HG03025 (cell line): ENCODE data around the gene NID2.

ENCODE experiments used
- ATAC-seq: cut with Tn5 transposase; IDR thresholded peaks from one replicate; pipeline ENCODE4 v1.9.1; 2021; ENCODE audit warnings: mild to moderate bottlenecking, moderate library complexity; ENCODE audit not compliant: unreplicated experiment, low FRiP score

The NID2 gene, protein sequence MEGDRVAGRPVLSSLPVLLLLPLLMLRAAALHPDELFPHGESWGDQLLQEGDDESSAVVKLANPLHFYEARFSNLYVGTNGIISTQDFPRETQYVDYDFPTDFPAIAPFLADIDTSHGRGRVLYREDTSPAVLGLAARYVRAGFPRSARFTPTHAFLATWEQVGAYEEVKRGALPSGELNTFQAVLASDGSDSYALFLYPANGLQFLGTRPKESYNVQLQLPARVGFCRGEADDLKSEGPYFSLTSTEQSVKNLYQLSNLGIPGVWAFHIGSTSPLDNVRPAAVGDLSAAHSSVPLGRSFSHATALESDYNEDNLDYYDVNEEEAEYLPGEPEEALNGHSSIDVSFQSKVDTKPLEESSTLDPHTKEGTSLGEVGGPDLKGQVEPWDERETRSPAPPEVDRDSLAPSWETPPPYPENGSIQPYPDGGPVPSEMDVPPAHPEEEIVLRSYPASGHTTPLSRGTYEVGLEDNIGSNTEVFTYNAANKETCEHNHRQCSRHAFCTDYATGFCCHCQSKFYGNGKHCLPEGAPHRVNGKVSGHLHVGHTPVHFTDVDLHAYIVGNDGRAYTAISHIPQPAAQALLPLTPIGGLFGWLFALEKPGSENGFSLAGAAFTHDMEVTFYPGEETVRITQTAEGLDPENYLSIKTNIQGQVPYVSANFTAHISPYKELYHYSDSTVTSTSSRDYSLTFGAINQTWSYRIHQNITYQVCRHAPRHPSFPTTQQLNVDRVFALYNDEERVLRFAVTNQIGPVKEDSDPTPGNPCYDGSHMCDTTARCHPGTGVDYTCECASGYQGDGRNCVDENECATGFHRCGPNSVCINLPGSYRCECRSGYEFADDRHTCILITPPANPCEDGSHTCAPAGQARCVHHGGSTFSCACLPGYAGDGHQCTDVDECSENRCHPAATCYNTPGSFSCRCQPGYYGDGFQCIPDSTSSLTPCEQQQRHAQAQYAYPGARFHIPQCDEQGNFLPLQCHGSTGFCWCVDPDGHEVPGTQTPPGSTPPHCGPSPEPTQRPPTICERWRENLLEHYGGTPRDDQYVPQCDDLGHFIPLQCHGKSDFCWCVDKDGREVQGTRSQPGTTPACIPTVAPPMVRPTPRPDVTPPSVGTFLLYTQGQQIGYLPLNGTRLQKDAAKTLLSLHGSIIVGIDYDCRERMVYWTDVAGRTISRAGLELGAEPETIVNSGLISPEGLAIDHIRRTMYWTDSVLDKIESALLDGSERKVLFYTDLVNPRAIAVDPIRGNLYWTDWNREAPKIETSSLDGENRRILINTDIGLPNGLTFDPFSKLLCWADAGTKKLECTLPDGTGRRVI (N-terminal part only)

DNA sequence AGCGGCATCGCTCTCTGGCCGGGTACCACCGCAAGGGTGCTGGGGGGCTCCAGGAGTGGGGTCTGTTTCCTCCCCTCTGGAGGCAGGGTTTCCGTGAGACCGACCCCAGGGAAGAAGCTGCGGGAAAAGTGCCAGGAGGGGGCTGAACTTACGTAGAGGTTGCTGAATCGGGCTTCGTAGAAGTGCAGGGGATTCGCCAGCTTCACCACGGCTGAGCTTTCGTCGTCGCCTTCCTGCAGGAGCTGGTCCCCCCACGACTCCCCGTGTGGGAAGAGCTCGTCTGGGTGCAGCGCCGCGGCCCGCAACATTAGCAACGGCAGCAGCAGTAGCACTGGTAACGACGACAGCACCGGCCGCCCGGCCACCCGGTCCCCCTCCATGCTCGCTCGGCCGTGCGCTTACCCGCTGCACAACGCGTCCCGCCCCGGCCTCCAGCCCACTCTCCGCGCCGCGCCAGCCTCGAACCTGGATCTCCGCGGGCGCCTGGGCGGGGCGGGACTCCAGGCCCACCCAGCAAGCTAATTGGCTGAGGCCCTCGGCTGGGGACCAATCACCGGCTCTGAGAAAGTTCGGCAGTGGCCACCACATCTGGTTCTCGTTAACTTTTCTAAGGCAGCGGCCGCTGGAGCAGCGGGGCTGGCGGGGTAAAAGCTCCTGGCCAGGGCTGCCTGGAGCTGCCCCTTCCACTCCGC, at the start of gene NID2:
Gene NID2, minus strand, starts transcription at position 445 of the 692 bp plus-strand sequence. Its CDS starts 65 bp downstream, at position 380.
- ATAC-seq: no peak

DNA sequence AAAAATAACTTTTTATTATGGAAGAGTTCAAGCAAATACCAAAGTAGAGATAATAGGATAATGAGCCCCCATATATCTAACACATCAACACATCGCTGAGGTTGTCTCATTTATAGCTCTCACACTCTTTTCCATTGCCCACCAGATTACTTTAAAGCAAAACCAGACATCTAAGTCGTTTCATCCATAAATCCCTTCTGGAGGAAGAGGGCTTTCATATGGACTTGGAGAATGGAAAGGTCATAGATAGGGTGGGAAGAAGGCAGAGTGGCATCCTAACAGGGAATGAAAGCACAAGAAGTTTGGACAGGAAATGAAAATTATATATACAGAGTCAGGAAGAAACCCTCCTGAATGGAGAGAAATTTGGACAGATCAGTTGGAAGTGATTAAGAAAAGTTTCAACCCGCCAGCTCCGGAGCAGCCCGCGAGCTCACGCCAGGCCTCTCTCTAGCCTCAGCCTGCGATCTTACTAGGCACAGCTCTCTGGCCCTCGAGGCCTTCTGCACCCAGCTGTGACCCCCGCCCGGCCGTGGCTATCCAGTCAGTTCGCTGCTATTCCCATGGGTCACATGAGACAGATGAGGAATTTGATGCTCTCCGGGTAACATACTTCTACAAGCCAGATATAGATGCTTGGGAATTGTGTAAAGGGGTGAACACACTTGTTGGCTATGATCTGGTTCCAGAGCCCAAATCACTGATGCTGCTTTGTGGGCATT, 48.4 kb upstream of the NID2 start:
- no peak for ATAC-seq

DNA sequence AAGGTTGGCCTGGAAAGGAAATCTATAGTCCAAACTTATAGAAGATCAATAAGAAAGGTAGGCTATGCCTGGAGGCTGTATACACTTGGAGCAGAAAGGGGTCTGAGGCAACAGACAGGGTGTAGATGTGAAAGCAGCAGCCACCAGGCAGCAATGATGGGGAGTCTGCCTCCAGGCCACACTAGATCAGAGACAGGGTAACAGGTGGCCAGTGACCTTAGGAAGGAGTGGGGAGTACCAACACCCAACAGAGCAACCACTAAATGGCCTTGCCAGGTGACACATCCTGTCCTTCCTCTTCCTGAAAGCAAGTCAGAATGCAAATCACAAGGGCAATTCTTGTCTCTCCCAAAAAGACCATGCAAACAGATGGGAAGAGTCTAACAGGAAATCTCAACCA, 46.4 kb upstream of the NID2 start:
- no peak for ATAC-seq

DNA sequence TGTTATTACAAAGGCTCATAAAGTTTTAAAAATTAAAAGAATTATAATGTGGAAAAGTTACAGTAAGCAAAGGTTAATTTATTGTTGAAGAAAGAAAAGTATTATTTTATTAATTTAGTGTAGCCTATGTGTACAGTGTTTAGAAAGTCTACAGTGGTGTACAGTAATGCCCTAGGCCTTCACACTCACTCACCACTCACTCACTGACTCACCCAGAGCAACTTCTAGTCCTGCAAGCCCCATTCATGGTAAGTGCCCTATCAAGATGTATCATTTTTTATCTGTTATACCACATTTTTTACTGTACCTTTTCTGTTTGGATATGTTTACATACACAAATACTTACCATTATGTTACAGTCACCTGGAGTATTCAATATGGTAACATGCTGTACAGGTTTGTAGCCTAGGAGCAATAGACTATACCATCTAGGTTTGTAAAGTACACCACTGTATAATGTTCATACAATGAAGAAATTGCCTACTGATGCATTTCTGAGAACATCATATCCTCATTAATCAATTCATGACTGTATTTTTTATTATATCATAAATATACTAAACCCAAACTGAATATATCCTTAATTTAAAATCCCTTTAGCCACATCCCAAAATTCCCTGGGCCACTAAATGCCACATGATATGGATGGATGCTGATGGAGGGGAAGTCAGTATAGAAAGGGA, 43.6 kb upstream of the NID2 start:
- ATAC-seq: no peak

DNA sequence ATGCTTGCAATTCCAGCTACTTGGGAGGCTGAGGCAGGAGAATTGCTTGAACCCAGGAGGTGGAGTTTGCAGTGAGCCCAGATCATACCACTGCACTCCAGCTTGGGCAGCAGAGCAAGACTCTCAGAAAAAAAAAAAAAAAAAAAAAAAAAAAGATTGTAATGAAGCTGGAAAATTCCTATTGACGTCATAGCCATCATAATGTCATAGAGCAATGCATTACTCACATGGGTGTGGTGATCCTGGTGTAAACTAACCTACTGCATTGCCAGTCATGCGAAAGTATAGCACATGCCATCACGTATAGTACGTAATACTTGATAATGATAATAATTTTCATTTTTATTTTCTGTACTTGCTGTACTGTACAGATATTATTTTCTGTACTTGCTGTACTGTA, 42.7 kb upstream of the NID2 start:
- no peak for ATAC-seq

DNA sequence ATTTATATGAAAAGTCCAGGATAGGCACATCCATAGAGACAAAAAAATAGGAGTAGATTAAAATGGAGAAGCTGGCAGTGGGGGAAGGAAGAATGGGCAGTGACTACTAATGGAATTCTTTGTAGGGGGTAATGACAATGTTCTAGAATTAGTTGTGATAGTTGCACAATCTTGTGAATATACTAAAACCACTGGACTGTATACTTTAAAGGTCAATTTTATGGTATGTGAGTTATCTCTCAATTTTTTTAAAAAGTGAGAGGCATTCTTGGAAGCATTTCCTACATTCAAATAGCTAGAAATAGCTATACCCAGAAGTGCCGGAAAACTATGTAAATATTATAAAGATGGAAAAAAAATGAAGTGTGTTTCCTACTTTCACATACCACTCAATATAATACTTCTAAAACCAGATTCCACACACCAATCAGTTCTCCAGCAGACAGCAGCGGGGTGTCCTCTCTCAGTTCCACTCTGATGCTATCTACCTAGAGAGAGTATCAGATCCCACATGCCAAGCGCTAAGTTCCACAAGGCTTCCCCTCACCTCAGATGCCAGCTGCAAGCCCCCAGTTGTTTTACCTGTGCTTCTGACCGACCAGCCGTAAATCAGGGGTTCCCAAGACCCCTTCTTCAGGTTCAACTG, 41.7 kb upstream of the NID2 start:
- no peak for ATAC-seq

DNA sequence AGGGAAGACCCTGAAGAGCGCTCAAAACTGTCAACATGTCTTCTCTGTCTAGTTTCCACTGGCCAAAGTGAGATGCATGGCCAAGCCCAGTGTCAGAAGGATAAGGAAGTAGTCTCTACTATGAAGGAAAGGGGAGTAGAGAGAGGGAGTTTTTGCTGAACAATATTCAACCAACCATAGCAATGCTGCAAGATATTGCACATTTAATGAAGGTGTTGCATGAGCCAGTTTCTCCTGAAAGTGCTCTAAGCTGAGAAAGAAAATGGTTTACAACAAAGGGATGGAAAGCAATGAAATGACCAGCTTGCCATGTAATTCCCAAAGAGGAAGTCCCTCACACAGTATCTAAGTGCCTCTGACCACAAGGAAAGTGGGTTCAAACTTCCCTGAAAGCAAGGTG, 40.0 kb upstream of the NID2 start:
- no peak for ATAC-seq

DNA sequence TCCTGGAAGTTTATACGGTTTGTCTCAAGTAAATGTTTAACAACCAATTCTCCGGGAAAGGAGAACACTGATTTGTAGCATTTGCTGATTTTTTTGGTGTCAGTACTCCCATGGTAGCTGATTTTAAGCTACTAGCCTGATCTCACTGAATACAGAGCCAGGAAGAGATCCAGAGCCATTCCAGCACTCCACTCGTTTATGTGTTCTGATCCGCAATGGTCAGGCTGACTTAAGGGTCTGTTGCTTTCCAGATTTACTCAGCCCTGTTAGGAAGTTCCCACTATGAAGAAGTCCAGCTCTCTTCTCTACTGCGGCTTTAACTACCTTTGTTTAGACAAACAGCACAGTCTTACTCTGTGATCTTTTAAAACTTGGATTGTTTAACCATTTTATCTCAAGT, 38.0 kb upstream of the NID2 start:
- no peak for ATAC-seq

DNA sequence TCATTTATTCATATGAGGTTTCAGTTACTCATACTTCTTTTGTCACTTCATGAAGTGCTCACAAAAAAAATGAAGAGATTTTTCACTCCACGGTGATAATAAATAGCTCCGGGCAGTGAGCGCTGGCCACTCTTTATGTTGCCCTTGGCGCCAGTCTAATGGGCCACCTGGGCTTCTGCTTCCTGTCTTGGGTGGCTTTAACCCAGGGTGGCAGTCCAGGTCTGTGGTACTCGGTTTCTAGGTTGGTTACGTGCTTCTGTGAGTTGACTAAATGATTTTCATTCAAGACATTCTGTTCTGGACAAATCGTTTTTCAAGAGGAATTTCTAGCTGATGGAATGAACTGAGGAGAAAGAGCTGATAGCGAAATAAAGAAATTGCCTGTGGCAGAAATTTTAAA, 34.6 kb upstream of the NID2 start:
- ATAC-seq: no peak

DNA sequence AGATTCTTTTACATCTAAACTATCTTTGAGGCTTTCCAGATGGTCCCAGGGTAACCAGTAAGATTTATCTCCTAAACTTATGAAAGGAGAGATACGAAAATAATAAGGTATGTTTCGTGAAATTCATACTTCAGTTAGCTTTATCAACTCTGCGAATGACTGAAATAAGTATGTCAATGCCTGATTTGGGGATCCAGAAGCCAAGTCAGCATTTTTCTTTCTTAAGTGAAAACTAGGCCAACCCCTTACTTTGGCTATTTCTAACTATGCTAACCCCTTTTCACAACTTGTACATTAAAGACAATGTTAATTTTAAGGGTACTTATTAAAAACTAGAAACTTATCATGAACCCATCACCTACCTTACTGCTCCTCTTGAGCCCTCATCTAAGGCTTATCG, 26.9 kb upstream of the NID2 start:
- no peak for ATAC-seq

DNA sequence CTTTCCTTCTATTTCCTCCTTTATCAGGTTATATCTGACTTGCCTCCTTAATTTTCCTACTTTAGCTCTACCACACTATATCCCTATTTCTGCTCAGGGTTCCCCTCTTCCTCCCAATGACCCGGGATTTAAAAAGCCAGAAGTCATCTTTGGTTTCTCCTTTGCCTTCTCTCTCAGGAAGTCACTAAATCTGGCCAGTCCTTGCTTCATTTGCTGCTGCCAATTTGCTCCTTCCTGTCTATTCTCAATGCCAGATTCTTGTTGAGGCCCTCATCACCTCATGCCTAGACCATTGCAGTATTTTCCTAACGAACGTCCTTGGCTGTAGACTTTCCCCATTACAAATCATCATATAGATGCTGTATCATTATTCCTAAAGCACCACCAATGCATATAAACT, 26.5 kb upstream of the NID2 start:
- no peak for ATAC-seq

DNA sequence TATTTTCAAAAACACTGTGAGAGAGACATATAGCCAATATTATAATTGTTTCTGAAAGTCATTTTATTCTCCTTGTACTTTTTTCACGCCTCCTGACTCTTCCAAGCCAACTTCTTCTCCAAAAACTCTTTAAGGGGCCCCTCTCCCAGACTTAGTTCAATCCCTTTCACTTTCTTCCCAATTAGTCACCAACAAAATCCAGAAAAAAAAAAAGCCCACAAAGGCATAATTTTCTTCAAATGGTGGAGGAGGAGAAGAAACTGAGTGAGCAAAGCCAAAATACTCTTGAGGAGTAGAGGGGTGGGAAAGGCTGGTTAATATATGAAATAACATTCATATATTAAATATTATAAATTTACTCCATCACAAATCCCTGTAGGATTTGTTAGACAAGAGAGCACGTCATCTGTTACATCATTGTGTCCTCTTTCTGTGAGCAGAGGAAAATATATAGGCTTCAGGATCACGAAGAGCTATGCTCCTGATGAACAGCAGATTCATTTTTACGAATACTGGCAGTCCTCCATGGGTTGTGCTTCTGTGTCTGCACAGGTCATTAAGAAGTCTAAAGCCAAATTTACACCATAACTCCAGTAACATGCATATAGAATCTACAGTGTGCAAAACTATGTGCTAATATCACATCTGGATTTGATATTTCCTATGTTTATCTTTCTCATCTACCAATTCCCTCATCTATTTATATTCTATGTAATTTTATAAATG, 25.9 kb upstream of the NID2 start:
- ATAC-seq: no peak

DNA sequence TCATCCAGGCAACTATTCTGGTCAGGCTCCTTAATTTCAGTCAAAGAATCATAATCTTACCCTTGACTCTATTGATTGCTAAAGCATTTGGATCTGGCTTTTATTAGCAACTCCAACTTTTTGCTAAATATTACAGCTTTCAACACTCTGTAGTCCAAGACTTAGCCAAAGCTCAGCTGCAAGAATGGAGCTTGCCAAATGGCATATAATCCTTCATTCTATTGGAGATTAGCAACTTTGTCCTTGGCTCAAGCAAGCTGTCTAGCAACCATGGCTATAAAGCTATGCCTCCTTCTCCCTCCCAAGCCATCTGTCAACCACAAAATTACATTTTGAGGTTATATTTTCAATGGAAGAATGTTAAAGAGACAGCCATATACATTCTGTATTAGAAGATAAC, 23.1 kb upstream of the NID2 start:
- ATAC-seq: no peak

DNA sequence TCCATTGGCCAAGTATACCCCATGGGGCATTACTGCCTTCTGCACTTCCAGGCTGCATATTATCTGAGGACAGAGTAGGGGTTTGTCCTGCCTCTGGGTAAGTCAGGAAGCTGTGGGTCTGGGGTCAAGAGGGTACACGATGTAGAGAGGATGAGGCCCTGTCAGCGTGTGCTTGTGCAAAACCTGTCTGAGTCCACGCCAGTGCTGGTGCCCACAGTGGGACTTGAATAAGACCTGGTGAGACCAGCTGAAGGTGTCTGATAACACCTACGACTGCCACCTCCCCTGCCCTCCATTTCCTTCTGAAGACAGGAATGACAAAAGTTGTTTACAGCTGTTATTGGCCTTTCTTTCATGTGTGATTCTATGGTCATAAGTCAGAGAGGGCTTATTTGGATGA, 22.1 kb upstream of the NID2 start:
- ATAC-seq: no peak

DNA sequence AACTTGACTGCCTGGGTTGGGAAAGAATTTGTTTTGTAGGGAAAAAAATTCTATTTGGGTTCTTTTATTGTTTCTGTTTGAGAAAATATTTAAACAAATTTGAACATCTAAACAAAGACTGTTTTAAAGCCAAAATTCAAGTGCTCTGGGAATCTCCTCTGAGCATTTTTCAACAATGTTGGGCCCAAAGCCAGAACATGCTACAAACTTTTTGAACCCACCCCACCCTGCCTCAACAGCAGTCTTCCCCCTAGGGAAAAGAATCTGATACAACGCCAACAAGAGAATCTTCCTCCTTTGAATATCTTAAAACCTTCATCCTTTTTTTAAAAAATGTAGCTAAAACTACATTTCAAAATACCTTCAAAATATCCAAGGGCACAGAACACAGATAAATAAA, 20.4 kb upstream of the NID2 start:
- no peak for ATAC-seq

DNA sequence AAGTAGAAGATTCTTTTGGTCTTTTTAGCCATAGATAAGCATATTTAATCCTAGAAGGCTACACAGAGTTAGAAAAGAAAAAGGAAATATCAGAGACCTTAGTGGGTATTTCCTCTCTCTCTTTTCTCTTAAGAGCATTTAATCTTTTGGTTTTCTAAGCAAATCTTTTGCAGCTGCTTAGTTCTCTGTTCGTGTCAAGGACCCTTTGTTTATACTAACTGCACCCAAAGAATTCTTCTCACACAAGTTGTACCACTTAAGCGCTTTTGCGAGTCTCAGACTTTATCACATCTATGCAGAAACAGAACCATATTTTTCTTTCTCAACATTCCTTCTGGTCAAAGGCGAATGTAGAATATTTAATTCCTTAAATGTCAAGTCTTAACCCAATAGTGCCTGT, 17.9 kb upstream of the NID2 start:
- no peak for ATAC-seq

DNA sequence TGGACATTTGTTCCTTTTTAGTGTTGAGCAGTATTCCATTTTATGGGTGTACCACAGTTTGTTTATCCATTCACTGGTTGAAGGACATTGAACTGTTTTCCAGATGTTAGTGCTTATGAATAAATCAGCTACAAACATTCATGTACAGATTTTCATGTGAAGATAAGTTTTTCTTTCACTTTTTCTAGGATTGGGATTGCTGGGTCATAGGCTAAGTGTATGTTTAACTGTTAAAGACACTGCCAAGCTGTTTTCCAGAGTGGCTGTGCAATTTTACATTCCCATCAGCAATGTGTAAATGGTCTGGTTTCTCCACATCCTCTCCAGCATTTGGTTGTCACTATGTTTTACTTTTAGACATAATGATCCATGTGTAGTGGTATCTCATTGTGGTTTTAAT, 14.0 kb upstream of the NID2 start:
- ATAC-seq: no peak

DNA sequence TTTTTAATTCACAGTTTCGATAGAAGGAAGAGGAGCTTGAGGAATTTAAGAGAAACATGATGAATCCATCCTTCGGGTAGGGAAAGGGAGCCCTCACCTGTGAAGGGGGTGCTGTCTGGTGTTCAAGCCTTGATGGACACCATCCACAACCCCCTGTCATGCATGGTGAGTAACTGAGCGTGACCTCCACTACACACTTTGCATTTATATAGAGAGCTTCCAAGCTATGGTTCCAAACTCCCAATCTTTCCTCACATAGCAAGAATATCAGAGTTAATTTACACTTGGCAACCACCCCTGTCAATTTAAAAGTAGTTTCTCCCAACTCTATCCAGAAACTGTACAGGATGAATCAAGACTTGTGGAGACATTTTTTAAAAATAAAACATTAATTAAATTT, 13.1 kb upstream of the NID2 start:
- no peak for ATAC-seq
